HG03039 (cell line): ENCODE data around the gene ARHGAP40.
"Not testable (repeated sequence)": the region's sequence is repeated elsewhere in the genome, so short reads cannot be mapped to it uniquely, and the experiment has no call there.

Experiments used
- ATAC-seq: cut with Tn5 transposase; IDR thresholded peaks from one replicate; pipeline ENCODE4 v1.9.1; 2021; ENCODE audit warnings: mild to moderate bottlenecking, moderate library complexity; ENCODE audit not compliant: unreplicated experiment

The ARHGAP40 gene

GRCh38 chr20:38586181-38586525, 15.5 kb upstream of the ARHGAP40 start:
- ATAC-seq: no peak

GRCh38 chr20:38588303-38588702, 13.3 kb upstream of the ARHGAP40 start:
- ATAC-seq: no peak

- no peak for ATAC-seq
These were observed 12.3 kb upstream of the ARHGAP40 start for GRCh38 chr20:38589351-38589750.

GRCh38 chr20:38589967-38590675, 11.5 kb upstream of the ARHGAP40 start:
- no peak for ATAC-seq

- no peak for ATAC-seq
These were observed 10.7 kb upstream of the ARHGAP40 start for GRCh38 chr20:38590676-38591473.

GRCh38 chr20:38591474-38592410, 9.9 kb upstream of the ARHGAP40 start:
- ATAC-seq: no peak

- ATAC-seq: not testable (repeated sequence)
These were observed 9.2 kb upstream of the ARHGAP40 start for GRCh38 chr20:38592411-38592790.

- ATAC-seq: not testable (repeated sequence)
These were observed 7.3 kb upstream of the ARHGAP40 start for GRCh38 chr20:38594281-38594680.

GRCh38 chr20:38595886-38596285, 5.7 kb upstream of the ARHGAP40 start:
- ATAC-seq: not testable (repeated sequence)

GRCh38 chr20:38599410-38599882, 2.2 kb upstream of the ARHGAP40 start:
- ATAC-seq: no peak

- no peak for ATAC-seq
These were observed 1.6 kb upstream of the ARHGAP40 start for GRCh38 chr20:38600057-38600456.

- no peak for ATAC-seq
These were observed 574 bp downstream of the ARHGAP40 start for GRCh38 chr20:38602185-38602581.

GRCh38 chr20:38603286-38603685, 1.7 kb downstream of the ARHGAP40 start:
- no peak for ATAC-seq

GRCh38 chr20:38604873-38605303, 3.3 kb downstream of the ARHGAP40 start:
- ATAC-seq: no peak

- no peak for ATAC-seq
These were observed 5.7 kb downstream of the ARHGAP40 start for GRCh38 chr20:38607351-38607750.

- ATAC-seq: no peak
These were observed 6.6 kb downstream of the ARHGAP40 start for GRCh38 chr20:38608188-38608587.

GRCh38 chr20:38609815-38610214, 8.2 kb downstream of the ARHGAP40 start:
- no peak for ATAC-seq

- no peak for ATAC-seq
These were observed 8.9 kb downstream of the ARHGAP40 start for GRCh38 chr20:38610521-38610920.

GRCh38 chr20:38612751-38613515, 11.3 kb downstream of the ARHGAP40 start:
- no peak for ATAC-seq

- no peak for ATAC-seq
These were observed 13.7 kb downstream of the ARHGAP40 start for GRCh38 chr20:38615283-38615682.
